K562 (cell line): ENCODE data around the gene OLFML2A. TPM values are rescaled to one million over a fixed set of nuclear protein-coding genes. Genes with fewer than 3 reads are reported as not detected.
A peak's percentile ranks its signal among the peaks of the same experiment; 100 is the strongest.

Source experiments
- ATF1 ChIP-seq, 2 experiments: fragments of 450-650 bp in 1 of 2; IDR thresholded peaks; 2 replicates each; pipeline ENCODE4 v1.6.1; 2016; ENCODE audit warnings: missing compliant biosample characterization in 1 of 2, missing genetic modification characterization in 1 of 2
- IRF2 ChIP-seq: sonication (generic); formaldehyde crosslinking; IDR thresholded peaks from 2 replicates; pipeline ENCODE4 v1.8.1; 2022; ENCODE audit warnings: mild to moderate bottlenecking, missing genetic modification reagents
- MYNN ChIP-seq, 2 experiments: sonication (generic); formaldehyde crosslinking in 1 of 2; IDR thresholded peaks; 2 replicates each; pipeline versions ENCODE4 v1.5.0 to v1.6.1; 2016 to 2020; ENCODE audit warnings: antibody characterized with exemption in 1 of 2, missing genetic modification reagents in 1 of 2
- NONO ChIP-seq, 2 experiments: fragments of 200-400 bp in 1 of 2; fragments of 450-650 bp in 1 of 2; formaldehyde crosslinking in 1 of 2; IDR thresholded peaks; 2 replicates each; pipeline ENCODE4 v1.6.1; 2017; ENCODE audit warnings: low read depth in 2 of 2, mild to moderate bottlenecking in 2 of 2, moderate library complexity in 2 of 2, low read length in 1 of 2
- NR2C2 ChIP-seq, 2 experiments: fragments of 200-800 bp in 1 of 2; sonication (Bioruptor generic) in 1 of 2; sonication (generic) in 1 of 2; formaldehyde crosslinking in 1 of 2; IDR thresholded peaks; 2 replicates each; pipeline versions ENCODE4 v1.6.1 to v1.8.0; 2016 to 2022; ENCODE audit warnings: mild to moderate bottlenecking in 1 of 2, missing compliant biosample characterization in 1 of 2, missing genetic modification characterization in 1 of 2, missing genetic modification reagents in 1 of 2
- RNF2 ChIP-seq: sonication (generic); IDR thresholded peaks from 2 replicates; pipeline ENCODE4 v1.6.1; 2016
- SMARCC2 ChIP-seq: fragments of 450-650 bp; IDR thresholded peaks from 2 replicates; pipeline ENCODE4 v1.6.1; 2017; ENCODE audit warnings: antibody characterized with exemption, moderate library complexity, mild to moderate bottlenecking, low read depth
- SRF ChIP-seq, 2 experiments: fragments of 250-450, 450-650 bp in 1 of 2; sonication (Bioruptor Pico) in 1 of 2; sonication (generic) in 1 of 2; formaldehyde crosslinking; IDR thresholded peaks; 2 replicates each; pipeline versions ENCODE4 v1.5.0 to v1.5.1; 2020 to 2022; ENCODE audit warnings: mild to moderate bottlenecking in 1 of 2, missing genetic modification reagents in 1 of 2
- ZBTB49 ChIP-seq: sonication (generic); formaldehyde crosslinking; IDR thresholded peaks from 2 replicates; pipeline ENCODE4 v1.8.0; 2022; ENCODE audit warnings: missing genetic modification reagents, mild to moderate bottlenecking, borderline replicate concordance
- ZNF174 ChIP-seq: fragments of 250-450 bp; sonication (Bioruptor Pico); IDR thresholded peaks from 2 replicates; pipeline ENCODE4 v1.4.0; 2020; ENCODE audit warnings: mild to moderate bottlenecking
- polyA plus RNA-seq, 8 experiments: library from polyadenylated mRNA; depleted of rRNA in 4 of 8; stranded (reverse) in 5 of 8; unstranded in 3 of 8; fragments of >200 nt; fragmentation: Nextera tagmentation in 2 of 8; fragmentation: Illumina TruSeq in 1 of 8; extraction: Ambion mirVana in 2 of 8; extraction: Trizol in 1 of 8; gene quantifications; 2 replicates each; pipeline versions ENCODE4 v1.2.1 to v1.2.3, GENCODE V29; 2011 to 2014; ENCODE audit warnings: inconsistent platforms in 1 of 8, missing spikeins in 1 of 8
- total RNA-seq, 7 experiments: library from RNA; depleted of rRNA in 6 of 7; stranded (reverse); fragments of >200 nt in 6 of 7; fragmentation: Illumina TruSeq in 2 of 7; extraction: Trizol in 2 of 7; gene quantifications; 2 replicates each; pipeline versions ENCODE4 v1.2.1 to v1.2.3, GENCODE V29; 2011 to 2021; ENCODE audit warnings: low replicate concordance in 1 of 7
- TF ChIP-seq, protein P1 (sequence below): sonication (generic); formaldehyde crosslinking; IDR thresholded peaks from 2 replicates; pipeline ENCODE4 v1.8.1; 2023; ENCODE audit warnings: mild to moderate bottlenecking, missing genetic modification reagents
- TF ChIP-seq, protein P2 (sequence below): sonication (generic); formaldehyde crosslinking; IDR thresholded peaks from 2 replicates; pipeline ENCODE4 v1.8.0; 2022; ENCODE audit warnings: missing genetic modification reagents, mild to moderate bottlenecking, borderline replicate concordance
- TF ChIP-seq, protein P3 (sequence below): IDR thresholded peaks from 2 replicates; pipeline ENCODE4 v1.6.1; 2011; ENCODE audit warnings: borderline replicate concordance, low read depth, mild to moderate bottlenecking, moderate library complexity, low read length; ENCODE audit not compliant: insufficient read depth, poor library complexity, severe bottlenecking
- TF ChIP-seq, protein P4 (sequence below): fragments of 450-650 bp; formaldehyde crosslinking; IDR thresholded peaks from 2 replicates; pipeline ENCODE4 v1.4.0; 2020; ENCODE audit warnings: mild to moderate bottlenecking, moderate library complexity

The OLFML2A gene
- total and polyA plus RNA-seq, 9 of the 15 experiments (the other 6 are each of a cell fraction or from before 2014, with no cell fraction given) = 0.16 TPM; not detected in 8

GRCh38 chr9:124771021-124771866 is 5.7 kb upstream of the OLFML2A start, which contains the start of gene NR6A1 (continued):
- TF ChIP-seq, protein P1, sequence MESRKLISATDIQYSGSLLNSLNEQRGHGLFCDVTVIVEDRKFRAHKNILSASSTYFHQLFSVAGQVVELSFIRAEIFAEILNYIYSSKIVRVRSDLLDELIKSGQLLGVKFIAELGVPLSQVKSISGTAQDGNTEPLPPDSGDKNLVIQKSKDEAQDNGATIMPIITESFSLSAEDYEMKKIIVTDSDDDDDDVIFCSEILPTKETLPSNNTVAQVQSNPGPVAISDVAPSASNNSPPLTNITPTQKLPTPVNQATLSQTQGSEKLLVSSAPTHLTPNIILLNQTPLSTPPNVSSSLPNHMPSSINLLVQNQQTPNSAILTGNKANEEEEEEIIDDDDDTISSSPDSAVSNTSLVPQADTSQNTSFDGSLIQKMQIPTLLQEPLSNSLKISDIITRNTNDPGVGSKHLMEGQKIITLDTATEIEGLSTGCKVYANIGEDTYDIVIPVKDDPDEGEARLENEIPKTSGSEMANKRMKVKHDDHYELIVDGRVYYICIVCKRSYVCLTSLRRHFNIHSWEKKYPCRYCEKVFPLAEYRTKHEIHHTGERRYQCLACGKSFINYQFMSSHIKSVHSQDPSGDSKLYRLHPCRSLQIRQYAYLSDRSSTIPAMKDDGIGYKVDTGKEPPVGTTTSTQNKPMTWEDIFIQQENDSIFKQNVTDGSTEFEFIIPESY (CRISPR knock-in tag) = 0 out of 2 replicates have a peak, but pooled peaks have one; percentile 38
- TF ChIP-seq SRF (CRISPR knock-in tag; IDR thresholded peaks at IDR 0.05) (no peak), IRF2 (CRISPR knock-in tag) (no peak), ZNF174 (CRISPR knock-in tag) (no peak), NR2C2 (CRISPR knock-in tag; IDR thresholded peaks at IDR 0.05) (no peak), NR2C2 (tag; IDR thresholded peaks at IDR 0.05) (peak; percentile 85), ZBTB49 (CRISPR knock-in tag) (no peak), NONO (IDR thresholded peaks at IDR 0.05; ENCODE audit: low read depth in 2 of 2, low read length in 1 of 2) (peak; percentile 59 to 99; a peak in 3 of 4 replicates), SMARCC2 (no peak), RNF2 (peak; percentile 83), ATF1 (CRISPR knock-in tag; IDR thresholded peaks at IDR 0.05) (no peak; the same call in 1 of the 2 replicates), ATF1 (tag; IDR thresholded peaks at IDR 0.05) (peak; percentile 99), MYNN (IDR thresholded peaks at IDR 0.05) (no peak), MYNN (CRISPR knock-in tag; IDR thresholded peaks at IDR 0.05) (no peak)
- TF ChIP-seq, protein P2, sequence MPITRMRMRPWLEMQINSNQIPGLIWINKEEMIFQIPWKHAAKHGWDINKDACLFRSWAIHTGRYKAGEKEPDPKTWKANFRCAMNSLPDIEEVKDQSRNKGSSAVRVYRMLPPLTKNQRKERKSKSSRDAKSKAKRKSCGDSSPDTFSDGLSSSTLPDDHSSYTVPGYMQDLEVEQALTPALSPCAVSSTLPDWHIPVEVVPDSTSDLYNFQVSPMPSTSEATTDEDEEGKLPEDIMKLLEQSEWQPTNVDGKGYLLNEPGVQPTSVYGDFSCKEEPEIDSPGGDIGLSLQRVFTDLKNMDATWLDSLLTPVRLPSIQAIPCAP = no peak
- TF ChIP-seq, protein P3, sequence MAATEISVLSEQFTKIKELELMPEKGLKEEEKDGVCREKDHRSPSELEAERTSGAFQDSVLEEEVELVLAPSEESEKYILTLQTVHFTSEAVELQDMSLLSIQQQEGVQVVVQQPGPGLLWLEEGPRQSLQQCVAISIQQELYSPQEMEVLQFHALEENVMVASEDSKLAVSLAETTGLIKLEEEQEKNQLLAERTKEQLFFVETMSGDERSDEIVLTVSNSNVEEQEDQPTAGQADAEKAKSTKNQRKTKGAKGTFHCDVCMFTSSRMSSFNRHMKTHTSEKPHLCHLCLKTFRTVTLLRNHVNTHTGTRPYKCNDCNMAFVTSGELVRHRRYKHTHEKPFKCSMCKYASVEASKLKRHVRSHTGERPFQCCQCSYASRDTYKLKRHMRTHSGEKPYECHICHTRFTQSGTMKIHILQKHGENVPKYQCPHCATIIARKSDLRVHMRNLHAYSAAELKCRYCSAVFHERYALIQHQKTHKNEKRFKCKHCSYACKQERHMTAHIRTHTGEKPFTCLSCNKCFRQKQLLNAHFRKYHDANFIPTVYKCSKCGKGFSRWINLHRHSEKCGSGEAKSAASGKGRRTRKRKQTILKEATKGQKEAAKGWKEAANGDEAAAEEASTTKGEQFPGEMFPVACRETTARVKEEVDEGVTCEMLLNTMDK = peak; percentile 88
- TF ChIP-seq, protein P4, sequence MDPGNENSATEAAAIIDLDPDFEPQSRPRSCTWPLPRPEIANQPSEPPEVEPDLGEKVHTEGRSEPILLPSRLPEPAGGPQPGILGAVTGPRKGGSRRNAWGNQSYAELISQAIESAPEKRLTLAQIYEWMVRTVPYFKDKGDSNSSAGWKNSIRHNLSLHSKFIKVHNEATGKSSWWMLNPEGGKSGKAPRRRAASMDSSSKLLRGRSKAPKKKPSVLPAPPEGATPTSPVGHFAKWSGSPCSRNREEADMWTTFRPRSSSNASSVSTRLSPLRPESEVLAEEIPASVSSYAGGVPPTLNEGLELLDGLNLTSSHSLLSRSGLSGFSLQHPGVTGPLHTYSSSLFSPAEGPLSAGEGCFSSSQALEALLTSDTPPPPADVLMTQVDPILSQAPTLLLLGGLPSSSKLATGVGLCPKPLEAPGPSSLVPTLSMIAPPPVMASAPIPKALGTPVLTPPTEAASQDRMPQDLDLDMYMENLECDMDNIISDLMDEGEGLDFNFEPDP (CRISPR knock-in tag) = no peak
